Lung (tissue), 12 donors: ENCODE measurements around the gene MRPL54. TPM values are rescaled to one million over a fixed set of nuclear protein-coding genes. Genes with fewer than 3 reads are reported as not detected.

Source experiments
- ATAC-seq: fragments of 200-7000 bp; cut with Tn5 transposase; one replicate; pipeline ENCODE4 v1.9.1; 2020; ENCODE audit warnings: moderate number of reproducible peaks; ENCODE audit not compliant: insufficient read depth, low FRiP score
- DNase-seq, 3 donors: peaks; one replicate each; pipeline ENCODE4 v3.0.0-alpha.2; 2013 to 2017
- H3K27ac ChIP-seq, 2 donors: one replicate each; pipeline ENCODE4 v1.5.1; 2013; ENCODE audit warnings: mild to moderate bottlenecking in 2 of 2, moderate library complexity in 2 of 2, control low read depth in 1 of 2, inconsistent platforms in 1 of 2, low read depth in 1 of 2, low read length in 1 of 2
- H3K27me3 ChIP-seq, 3 donors: one replicate each; pipeline ENCODE4 v1.5.1; 2013; ENCODE audit warnings: low read length in 2 of 3; ENCODE audit not compliant: control insufficient read depth in 3 of 3, insufficient read depth in 3 of 3
- H3K36me3 ChIP-seq, 4 donors: one replicate each; pipeline ENCODE4 v1.5.1; 2013; ENCODE audit warnings: low read length in 4 of 4, mild to moderate bottlenecking in 1 of 4, moderate library complexity in 1 of 4; ENCODE audit not compliant: control insufficient read depth in 4 of 4, insufficient read depth in 4 of 4
- H3K4me1 ChIP-seq, 5 donors: one replicate each; pipeline ENCODE4 v1.5.1; 2013; ENCODE audit warnings: low read length in 5 of 5, mild to moderate bottlenecking in 2 of 5, moderate library complexity in 1 of 5; ENCODE audit not compliant: control insufficient read depth in 5 of 5, insufficient read depth in 5 of 5
- H3K4me3 ChIP-seq: one replicate; pipeline ENCODE4 v1.5.1; 2013; ENCODE audit warnings: mild to moderate bottlenecking, control low read depth, moderate library complexity
- H3K9ac ChIP-seq, 2 donors: one replicate each; pipeline ENCODE4 v1.5.1; 2013; ENCODE audit warnings: low read length in 2 of 2, control low read depth in 1 of 2; ENCODE audit not compliant: insufficient read depth in 1 of 2
- H3K9me3 ChIP-seq, 4 donors: one replicate each; pipeline ENCODE4 v1.5.1; 2013; ENCODE audit warnings: low read length in 3 of 4, mild to moderate bottlenecking in 1 of 4, moderate library complexity in 1 of 4; ENCODE audit not compliant: control insufficient read depth in 4 of 4, insufficient read depth in 3 of 4
- CTCF ChIP-seq: IDR thresholded peaks from 2 replicates; pipeline ENCODE4 v1.5.1; 2012; ENCODE audit warnings: mild to moderate bottlenecking; ENCODE audit errors: control extremely low read depth, extremely low read depth
- WGBS, 2 donors: extraction: QIAGEN DNeasy Blood & Tissue Kit; methylation state at CpG; one replicate each; pipeline ENCODE4 v1.1.7; 2013; 5-methylcytosine and 5-hydroxymethylcytosine counted together
- polyA plus RNA-seq, 2 donors: library from polyadenylated mRNA; stranded (reverse); fragments of 200-250 nt; gene quantifications; one replicate each; pipeline ENCODE4 v1.2.1, GENCODE V29; 2013
- total RNA-seq, 2 donors: library from RNA; depleted of rRNA in 1 of 2; stranded (reverse); fragments of >200 nt in 1 of 2; gene quantifications; one replicate each; pipeline ENCODE4 v1.2.1, GENCODE V29; 2014 to 2021
- donor health status: control.
- donor health status: control.
- donor health status: Bipolar disorder and iron deficiency.
- donor health status: healthy.
- donor health status: DM: yes; HTN: yes; CAD: no.

The MRPL54 gene
- total and polyA plus RNA-seq, 4 donors = 28.9 to 137 (median 63.8) TPM

DNA sequence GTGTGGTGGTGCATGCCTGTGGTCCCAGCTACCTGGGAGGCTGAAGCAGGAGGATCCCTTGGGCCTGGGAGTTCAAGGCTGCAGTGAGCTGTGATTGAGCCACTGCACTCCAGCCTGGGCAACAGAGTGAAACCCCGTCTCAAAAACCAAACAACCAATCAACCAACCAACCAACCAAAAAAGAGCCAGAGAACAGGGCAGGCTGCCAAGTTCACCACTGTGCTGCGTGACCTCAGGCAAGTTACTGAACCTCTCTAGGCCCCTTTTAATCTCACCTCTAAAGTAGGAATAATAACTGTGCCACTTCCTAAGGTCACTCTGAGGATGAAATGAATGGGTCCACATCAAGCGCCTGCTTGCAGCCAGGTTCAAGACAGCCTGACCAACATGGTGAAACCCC lies 37.4 kb upstream of the MRPL54 start:
- Histone ChIP-seq H3K27me3 (peaks cover 0 to 19% (median 11%) of the 10 kb centered on the region in 3 donors), H3K4me3 (no peak overlapping the region), H3K4me1 (peaks cover 0 to 2% (median 0%) of the 10 kb centered on the region in 5 donors), H3K9ac (no peak overlapping the region), H3K9me3 (peaks cover 0 to 2% (median 0%) of the 10 kb centered on the region in 4 donors), H3K27ac (no peak overlapping the region), H3K36me3 (no peaks in the 10 kb centered on the region)
- 57 to 71% methylated on average over 3 of the region's 3 CpGs for WGBS, 2 donors
- ATAC-seq (no peak), DNase-seq (no peak)
- TF ChIP-seq CTCF = no peak

- Histone ChIP-seq H3K36me3 (peaks cover 0 to 4% (median 0%) of the 10 kb centered on the region in 4 donors), H3K27me3 (peaks cover 0 to 17% (median 11%) of the 10 kb centered on the region in 3 donors), H3K27ac (no peak overlapping the region), H3K9ac (no peak overlapping the region), H3K4me1 (peaks cover 0 to 2% (median 0%) of the 10 kb centered on the region in 5 donors), H3K4me3 (no peak overlapping the region), H3K9me3 (peaks cover 0 to 2% (median 0%) of the 10 kb centered on the region in 4 donors)
- WGBS, 2 donors = 36 to 39% methylated on average over 13 to 14 of the region's 14 CpGs
- DNase-seq = peak in 2 of 3 donors; percentile 11 to 32
- TF ChIP-seq CTCF = no peak
- ATAC-seq = no peak
Measured at GRCh38 chr19:3725640-3726310, 36.7 kb upstream of the MRPL54 start.

- TF ChIP-seq CTCF = no peak
- H3K9ac ChIP-seq = no peak overlapping the region
- no peaks in the 10 kb centered on the region for H3K4me1 ChIP-seq
- 92 to 95% methylated on average over 32 of the region's 32 CpGs for WGBS, 2 donors
- DNase-seq (no peak), ATAC-seq (no peak)
- no peak overlapping the region for H3K27ac ChIP-seq
- peaks cover 0 to 4% (median 0%) of the 10 kb centered on the region in 4 donors for H3K36me3 ChIP-seq
- H3K4me3 ChIP-seq = no peak overlapping the region
- H3K27me3 ChIP-seq = no peaks in the 10 kb centered on the region
- H3K9me3 ChIP-seq = peaks cover 0 to 3% (median 1%) of the 10 kb centered on the region in 4 donors
Measured at GRCh38 chr19:3730457-3730958, 32.0 kb upstream of the MRPL54 start.
